ENCODE data around the gene LDB3. TPM values are rescaled to one million over a fixed set of nuclear protein-coding genes. Genes with fewer than 3 reads are reported as not detected.

Gene LDB3
- total RNA-seq, 4 donors from 2014 or later = 0.44 to 3.2 (median 0.98) TPM; not detected in 1

DNA sequence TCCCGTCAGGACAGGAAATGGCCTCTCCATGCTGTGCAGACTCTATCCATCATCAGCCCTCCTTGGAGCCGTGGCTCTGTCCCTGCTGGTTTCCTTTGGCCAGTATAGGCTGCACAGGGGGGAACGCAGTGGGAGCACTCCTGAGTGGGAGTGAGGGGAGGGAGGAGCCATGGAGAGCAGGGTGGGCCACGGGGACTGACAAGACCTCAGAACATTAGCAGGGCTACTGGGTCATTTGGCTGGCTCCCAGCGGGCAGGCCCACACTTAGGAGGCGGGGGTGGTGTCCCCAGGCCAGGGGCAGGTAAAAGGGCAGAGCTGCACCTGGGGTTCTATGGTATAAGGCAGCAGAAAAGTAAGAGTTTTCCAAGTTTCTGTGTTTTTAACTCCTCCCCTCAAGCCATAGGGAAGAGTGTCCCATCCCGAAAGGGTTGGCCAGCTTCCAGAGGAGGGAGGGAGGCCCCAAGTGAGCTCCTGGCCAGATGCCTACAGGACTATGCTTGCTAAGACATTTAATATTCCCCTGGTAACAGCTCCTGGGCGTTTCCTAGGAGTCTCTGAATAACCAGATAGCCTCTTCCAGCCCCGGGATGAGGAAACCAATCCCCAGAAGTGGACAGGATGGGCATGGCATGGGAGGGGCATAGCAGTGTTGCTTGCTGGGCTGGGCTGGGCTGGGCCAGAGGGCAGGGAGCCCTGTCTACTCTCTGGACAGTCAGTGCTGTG lies 19.4 kb upstream of the LDB3 start:
- WGBS = 17% methylated on average over 4 of the region's 9 CpGs
- TF ChIP-seq POLR2A (IDR thresholded peaks at IDR 0.05) (no peak), POLR2AphosphoS5 (IDR thresholded peaks at IDR 0.05) (no peak), EP300 (IDR thresholded peaks at IDR 0.05) (no peak)
- TF ChIP-seq, protein P1, sequence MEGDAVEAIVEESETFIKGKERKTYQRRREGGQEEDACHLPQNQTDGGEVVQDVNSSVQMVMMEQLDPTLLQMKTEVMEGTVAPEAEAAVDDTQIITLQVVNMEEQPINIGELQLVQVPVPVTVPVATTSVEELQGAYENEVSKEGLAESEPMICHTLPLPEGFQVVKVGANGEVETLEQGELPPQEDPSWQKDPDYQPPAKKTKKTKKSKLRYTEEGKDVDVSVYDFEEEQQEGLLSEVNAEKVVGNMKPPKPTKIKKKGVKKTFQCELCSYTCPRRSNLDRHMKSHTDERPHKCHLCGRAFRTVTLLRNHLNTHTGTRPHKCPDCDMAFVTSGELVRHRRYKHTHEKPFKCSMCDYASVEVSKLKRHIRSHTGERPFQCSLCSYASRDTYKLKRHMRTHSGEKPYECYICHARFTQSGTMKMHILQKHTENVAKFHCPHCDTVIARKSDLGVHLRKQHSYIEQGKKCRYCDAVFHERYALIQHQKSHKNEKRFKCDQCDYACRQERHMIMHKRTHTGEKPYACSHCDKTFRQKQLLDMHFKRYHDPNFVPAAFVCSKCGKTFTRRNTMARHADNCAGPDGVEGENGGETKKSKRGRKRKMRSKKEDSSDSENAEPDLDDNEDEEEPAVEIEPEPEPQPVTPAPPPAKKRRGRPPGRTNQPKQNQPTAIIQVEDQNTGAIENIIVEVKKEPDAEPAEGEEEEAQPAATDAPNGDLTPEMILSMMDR (IDR thresholded peaks at IDR 0.05) = no peak
- Histone ChIP-seq H3K4me1 (peaks cover 33% of the 10 kb centered on the region), H3K27me3 (no peaks in the 10 kb centered on the region), H3K4me3 (no peak overlapping the region), H3K9me3 (no peaks in the 10 kb centered on the region), H3K36me3 (no peaks in the 10 kb centered on the region), H3K27ac (peak overlapping the region; percentile 18)
- DNase-seq (ENCODE audit: low spot score in 2 of 2) = peak; percentile 78 to 84

DNA sequence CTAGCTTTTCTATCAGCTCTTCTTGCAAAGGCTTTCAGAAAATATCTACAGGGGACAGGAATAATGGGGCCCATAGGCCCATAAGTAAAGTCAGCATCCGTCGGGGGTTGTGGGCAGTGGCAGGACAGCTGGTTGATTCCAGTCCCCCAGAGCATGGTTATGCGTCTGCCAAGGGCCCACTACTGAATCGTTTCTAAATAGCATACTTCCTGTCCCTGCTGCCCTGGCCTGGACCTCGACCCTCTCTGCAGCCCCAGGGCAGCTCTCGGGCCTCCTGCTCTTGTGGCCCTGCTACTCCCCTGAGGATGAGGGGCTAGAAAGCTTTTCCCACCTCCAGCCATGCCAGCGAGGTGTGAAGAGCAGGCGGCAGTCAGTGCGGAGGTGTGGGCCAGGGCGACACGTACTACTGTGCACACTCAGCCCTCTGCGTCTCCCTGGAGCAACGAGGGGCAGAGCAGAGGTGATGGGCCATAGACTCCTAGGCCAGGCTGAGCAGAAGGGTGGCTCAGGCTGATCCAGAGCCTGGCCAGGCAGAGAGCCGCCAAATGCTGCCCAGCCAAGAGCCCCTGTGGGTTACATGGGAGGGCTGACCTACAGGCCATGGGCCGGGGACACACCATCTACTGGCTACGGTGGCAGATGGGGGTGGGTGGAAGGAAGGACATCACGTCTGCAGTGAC lies 18.7 kb upstream of the LDB3 start:
- H3K4me1 ChIP-seq = peaks cover 31% of the 10 kb centered on the region
- TF ChIP-seq POLR2A (IDR thresholded peaks at IDR 0.05) = no peak
- TF ChIP-seq, protein P1 (IDR thresholded peaks at IDR 0.05) = no peak
- TF ChIP-seq POLR2AphosphoS5 (IDR thresholded peaks at IDR 0.05) = no peak
- TF ChIP-seq EP300 (IDR thresholded peaks at IDR 0.05) = no peak
- H3K36me3 ChIP-seq = no peaks in the 10 kb centered on the region
- H3K4me3 ChIP-seq = no peak overlapping the region
- 69% methylated on average over 12 of the region's 17 CpGs for WGBS
- no peaks in the 10 kb centered on the region for H3K27me3 ChIP-seq
- no peak overlapping the region for H3K27ac ChIP-seq
- no peaks in the 10 kb centered on the region for H3K9me3 ChIP-seq
- DNase-seq (ENCODE audit: low spot score in 2 of 2) = peak in 1 of 2 donors; percentile 62

DNA sequence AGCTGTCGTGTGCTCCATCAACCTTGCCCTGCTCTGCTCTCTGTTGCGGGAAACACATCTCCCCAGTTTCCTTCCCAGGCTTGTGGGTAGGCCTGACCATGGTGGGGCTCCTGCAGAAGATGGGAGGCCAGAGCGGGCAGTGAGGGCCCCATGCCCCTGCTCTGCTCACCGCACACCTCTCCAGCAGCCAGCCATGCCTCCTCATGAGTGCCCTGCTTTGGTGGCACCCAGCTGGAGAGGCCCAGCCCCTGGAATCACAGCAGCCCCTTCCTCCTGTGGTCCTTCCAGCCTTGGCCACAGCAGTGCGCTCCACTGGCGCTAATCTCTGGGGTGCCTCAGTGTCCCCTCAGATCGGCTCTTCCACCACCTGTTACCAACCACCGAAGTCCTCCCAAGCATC lies 18.2 kb upstream of the LDB3 start:
- Histone ChIP-seq H3K4me1 (peaks cover 25% of the 10 kb centered on the region), H3K9me3 (no peaks in the 10 kb centered on the region), H3K36me3 (no peaks in the 10 kb centered on the region), H3K27me3 (no peaks in the 10 kb centered on the region), H3K4me3 (no peak overlapping the region), H3K27ac (no peak overlapping the region)
- TF ChIP-seq EP300 (IDR thresholded peaks at IDR 0.05) = no peak
- no peak for TF ChIP-seq POLR2A (IDR thresholded peaks at IDR 0.05)
- no peak for TF ChIP-seq POLR2AphosphoS5 (IDR thresholded peaks at IDR 0.05)
- TF ChIP-seq, protein P1 (IDR thresholded peaks at IDR 0.05) = no peak
- DNase-seq (ENCODE audit: low spot score in 2 of 2) = peak in 1 of 2 donors; percentile 44
- WGBS = 89% methylated on average over 5 of the region's 8 CpGs

DNA sequence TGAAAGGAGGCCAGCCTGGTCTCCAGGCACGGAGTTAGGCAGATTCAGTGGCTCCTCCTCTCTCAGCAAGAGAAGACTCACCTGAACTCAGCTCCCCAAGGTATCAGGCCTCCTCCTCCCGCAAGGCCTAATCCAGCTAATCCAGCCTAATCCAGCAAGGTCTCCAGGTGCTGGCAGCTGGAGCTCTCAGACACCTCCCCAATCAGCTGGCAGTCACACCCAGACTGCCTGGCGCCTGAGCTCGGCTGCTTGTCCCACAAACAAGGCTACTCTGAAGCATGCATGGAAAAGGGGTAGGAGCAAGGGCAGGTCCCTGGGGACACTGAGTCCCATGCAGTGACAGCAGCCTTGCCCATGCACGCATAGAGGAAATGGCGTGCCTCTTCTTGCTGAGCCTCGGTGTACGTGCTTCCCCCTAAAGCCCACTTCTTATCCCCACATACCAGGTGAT lies 17.3 kb upstream of the LDB3 start:
- Histone ChIP-seq H3K9me3 (no peaks in the 10 kb centered on the region), H3K4me3 (no peak overlapping the region), H3K4me1 (peaks cover 23% of the 10 kb centered on the region), H3K27me3 (no peaks in the 10 kb centered on the region), H3K36me3 (no peaks in the 10 kb centered on the region), H3K27ac (no peak overlapping the region)
- TF ChIP-seq EP300 (IDR thresholded peaks at IDR 0.05) = no peak
- TF ChIP-seq, protein P1 (IDR thresholded peaks at IDR 0.05) = no peak
- no peak for TF ChIP-seq POLR2AphosphoS5 (IDR thresholded peaks at IDR 0.05)
- TF ChIP-seq POLR2A (IDR thresholded peaks at IDR 0.05) = no peak
- peak; percentile 52 to 53 for DNase-seq (ENCODE audit: low spot score in 2 of 2)
- WGBS = 77% methylated on average over 8 of the region's 8 CpGs

DNA sequence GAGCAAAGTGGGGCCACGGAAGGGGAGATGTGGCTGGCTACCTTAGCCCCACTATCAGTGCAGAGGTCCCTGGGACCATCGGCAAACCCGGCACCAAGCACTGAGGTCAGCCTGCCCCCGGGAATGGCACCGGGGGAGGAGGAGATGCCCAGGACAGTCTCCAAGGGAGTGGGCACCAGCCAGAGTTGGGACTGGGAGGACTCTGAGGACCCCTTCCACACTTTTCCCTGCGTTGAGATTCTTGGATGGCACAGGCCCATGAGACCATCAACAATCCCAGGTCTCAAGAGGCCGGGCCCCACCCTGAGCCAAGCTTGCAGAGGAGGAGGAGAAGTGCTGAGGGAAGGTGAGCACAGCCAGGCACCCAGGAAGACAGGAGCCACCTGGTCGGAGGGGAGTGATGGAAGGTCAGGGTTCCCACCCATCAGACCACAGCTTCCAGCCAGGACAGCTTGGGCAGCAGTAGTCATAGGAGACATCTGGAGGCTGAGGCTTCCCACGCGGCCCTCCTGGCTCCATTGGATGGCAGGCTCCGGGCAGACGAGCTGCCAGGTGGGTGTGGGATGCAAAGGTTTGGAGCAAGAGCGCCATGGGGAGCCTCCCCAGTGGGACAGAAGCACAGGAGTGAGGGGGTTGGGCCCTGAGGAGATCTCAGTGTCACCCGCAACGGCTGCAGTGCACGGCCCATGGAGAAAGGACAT lies 16.5 kb upstream of the LDB3 start:
- TF ChIP-seq EP300 (IDR thresholded peaks at IDR 0.05) = no peak
- TF ChIP-seq POLR2A (IDR thresholded peaks at IDR 0.05) = no peak
- no peak for TF ChIP-seq POLR2AphosphoS5 (IDR thresholded peaks at IDR 0.05)
- TF ChIP-seq, protein P1 (IDR thresholded peaks at IDR 0.05) = no peak
- DNase-seq (ENCODE audit: low spot score in 2 of 2) = peak; percentile 44 to 57
- no peak overlapping the region for H3K4me3 ChIP-seq
- 82% methylated on average over 13 of the region's 16 CpGs for WGBS
- H3K27ac ChIP-seq = no peak overlapping the region
- no peaks in the 10 kb centered on the region for H3K36me3 ChIP-seq
- H3K27me3 ChIP-seq = no peaks in the 10 kb centered on the region
- H3K9me3 ChIP-seq = no peaks in the 10 kb centered on the region
- peaks cover 23% of the 10 kb centered on the region for H3K4me1 ChIP-seq
